ENCODE data around the gene RAD21L1.

RAD21L1 gene

DNA sequence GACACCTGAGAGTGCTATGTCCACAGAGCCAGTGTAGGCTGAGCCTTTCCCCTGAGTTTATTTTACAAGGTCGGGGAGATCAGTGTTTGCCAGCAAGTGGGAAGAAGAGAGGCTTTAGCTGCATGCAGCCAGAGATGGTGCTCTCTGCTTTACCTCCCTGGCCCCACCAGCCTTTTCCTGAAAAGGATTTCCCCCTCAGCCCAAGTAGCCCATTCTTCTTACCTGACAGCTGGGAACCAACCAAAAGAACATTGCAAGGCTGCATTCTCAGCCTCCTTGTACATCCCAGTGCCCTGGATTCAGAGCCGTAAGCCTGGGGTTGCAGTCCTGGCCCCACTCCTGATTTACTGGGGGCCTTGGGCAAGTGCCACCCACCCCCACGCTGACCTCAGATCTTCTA is 57.1 kb downstream of the RAD21L1 start:
- Histone ChIP-seq H3K27ac (no peak overlapping the region), H3K4me1 (no peaks in the 10 kb centered on the region), H3K9me3 (no peaks in the 10 kb centered on the region), H3K36me3 (peaks cover 0 to 5% (median 0%) of the 10 kb centered on the region in 3 donors), H3K27me3 (no peaks in the 10 kb centered on the region), H3K4me3 (no peak overlapping the region)
- intact Hi-C loops (cut with DNase I; ENCODE audit: low total_unique reads): no loop called here
- no peak for DNase-seq
- TF ChIP-seq, protein P1, sequence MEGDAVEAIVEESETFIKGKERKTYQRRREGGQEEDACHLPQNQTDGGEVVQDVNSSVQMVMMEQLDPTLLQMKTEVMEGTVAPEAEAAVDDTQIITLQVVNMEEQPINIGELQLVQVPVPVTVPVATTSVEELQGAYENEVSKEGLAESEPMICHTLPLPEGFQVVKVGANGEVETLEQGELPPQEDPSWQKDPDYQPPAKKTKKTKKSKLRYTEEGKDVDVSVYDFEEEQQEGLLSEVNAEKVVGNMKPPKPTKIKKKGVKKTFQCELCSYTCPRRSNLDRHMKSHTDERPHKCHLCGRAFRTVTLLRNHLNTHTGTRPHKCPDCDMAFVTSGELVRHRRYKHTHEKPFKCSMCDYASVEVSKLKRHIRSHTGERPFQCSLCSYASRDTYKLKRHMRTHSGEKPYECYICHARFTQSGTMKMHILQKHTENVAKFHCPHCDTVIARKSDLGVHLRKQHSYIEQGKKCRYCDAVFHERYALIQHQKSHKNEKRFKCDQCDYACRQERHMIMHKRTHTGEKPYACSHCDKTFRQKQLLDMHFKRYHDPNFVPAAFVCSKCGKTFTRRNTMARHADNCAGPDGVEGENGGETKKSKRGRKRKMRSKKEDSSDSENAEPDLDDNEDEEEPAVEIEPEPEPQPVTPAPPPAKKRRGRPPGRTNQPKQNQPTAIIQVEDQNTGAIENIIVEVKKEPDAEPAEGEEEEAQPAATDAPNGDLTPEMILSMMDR (IDR thresholded peaks at IDR 0.05): no peak

DNA sequence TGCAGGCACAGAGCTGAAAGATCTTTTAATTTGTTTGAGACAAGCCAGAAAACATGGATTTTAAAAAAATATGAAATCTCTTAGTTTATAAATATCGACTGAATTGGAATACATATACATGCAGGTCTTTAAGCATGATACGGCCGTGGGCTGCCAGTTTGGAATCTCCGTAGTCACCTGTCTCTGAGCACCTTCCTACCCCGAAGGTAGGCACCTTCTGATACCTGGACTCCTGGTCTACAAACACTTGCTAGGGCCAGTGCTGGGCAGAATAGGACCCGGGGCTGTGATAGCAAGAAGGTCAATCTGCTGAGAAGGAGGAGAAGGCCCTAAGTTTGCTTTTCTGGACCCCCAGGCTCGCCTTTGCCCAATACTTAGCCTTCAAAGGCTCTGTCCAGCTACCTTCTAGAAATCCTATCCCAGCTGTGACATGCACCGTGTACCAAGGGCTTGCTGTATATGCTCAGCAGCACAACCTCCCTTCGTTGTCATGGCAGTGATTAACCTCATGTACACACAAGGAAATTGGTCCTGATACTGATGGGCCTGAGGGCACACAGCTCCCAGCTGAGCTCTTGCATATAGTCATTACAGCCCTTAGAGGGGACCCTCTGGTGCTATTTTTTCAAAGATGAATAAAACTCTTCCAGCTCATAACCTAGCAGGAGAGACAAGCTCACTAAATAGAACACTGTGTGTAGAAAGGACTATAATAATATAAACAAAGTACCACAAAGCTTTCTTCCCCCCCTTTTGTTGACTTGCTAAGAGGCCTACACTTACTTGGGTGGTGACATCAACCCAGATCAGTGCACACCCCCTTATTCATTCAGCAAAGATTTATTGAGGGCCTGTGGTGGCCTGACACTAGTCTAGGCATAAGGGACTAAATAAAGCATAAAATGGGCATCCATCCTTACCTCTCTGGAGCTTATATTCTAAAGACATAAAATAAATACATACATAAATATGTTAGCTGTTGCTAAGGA is 58.0 kb downstream of the RAD21L1 start:
- no peaks in the 10 kb centered on the region for H3K9me3 ChIP-seq
- H3K27me3 ChIP-seq: no peaks in the 10 kb centered on the region
- no peaks in the 10 kb centered on the region for H3K4me1 ChIP-seq
- DNase-seq: no peak
- TF ChIP-seq, protein P1 (IDR thresholded peaks at IDR 0.05): no peak
- H3K36me3 ChIP-seq: peaks cover 0 to 5% (median 0%) of the 10 kb centered on the region in 3 donors
- no peak overlapping the region for H3K27ac ChIP-seq
- no peak overlapping the region for H3K4me3 ChIP-seq
- intact Hi-C loops (cut with DNase I; ENCODE audit: low total_unique reads): no loop called here

DNA sequence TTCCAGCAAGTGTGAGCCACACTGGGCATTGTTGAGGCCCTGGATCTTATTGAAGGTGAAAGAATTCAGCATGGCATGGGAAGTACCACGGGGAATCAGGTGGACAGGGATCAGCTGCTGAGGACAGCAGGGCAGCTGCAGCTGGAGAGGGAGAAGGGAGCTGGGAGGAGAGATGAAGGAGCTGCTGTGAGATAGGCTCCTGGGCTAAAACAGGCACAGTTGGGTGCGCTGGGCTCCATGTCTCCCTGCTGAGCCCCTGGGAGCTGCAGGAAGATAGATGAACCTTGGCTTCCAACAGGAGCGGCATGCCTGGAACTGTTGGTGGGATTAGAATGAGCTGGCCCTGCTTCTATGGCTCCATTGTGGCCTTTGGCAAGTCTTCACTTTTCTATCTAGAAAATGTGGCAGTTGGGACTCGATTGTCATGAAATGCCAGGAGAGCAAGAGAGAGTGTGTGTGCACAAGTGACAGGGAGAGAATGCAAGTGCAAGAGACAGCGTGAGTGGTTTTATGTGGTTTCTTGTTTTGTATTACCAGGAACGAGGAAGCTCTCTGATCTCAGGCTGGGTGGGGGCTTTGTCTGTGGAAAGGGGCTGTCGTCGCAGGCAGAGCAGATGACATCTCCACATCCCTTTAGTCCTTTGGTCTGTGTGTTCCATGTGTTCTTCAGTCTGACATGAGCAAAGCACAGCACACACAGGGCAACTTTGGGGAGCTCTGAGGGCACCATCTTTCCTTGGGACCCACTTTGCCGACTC is 60.6 kb downstream of the RAD21L1 start:
- no peaks in the 10 kb centered on the region for H3K36me3 ChIP-seq
- peaks cover 0 to 3% (median 0%) of the 10 kb centered on the region in 4 donors for H3K4me1 ChIP-seq
- no peaks in the 10 kb centered on the region for H3K9me3 ChIP-seq
- intact Hi-C loops (cut with DNase I; ENCODE audit: low total_unique reads): no loop called here
- H3K27ac ChIP-seq: no peak overlapping the region
- DNase-seq: no peak
- H3K4me3 ChIP-seq: no peak overlapping the region
- TF ChIP-seq, protein P1 (IDR thresholded peaks at IDR 0.05): no peak
- H3K27me3 ChIP-seq: no peaks in the 10 kb centered on the region

DNA sequence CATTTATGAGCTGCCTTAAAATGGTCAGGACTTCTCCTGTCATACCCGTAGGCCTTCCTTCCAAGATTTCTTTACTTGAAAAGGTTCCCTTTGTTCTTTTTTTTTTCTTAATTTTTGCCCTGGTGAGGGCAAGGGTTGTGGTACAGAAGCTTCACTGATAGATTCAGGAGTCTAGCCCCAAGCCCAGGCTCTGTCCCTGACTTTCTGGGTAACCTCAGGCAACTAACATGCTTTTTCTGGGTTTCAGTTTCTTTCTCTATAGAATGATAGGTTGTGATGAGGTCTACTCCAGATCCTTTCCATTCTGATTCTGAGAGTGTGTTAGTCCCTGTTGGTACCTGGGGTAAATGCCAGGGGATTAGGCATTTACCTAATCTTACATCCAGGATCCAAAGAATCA is 61.5 kb downstream of the RAD21L1 start:
- Histone ChIP-seq H3K27me3 (no peaks in the 10 kb centered on the region), H3K9me3 (no peaks in the 10 kb centered on the region)

DNA sequence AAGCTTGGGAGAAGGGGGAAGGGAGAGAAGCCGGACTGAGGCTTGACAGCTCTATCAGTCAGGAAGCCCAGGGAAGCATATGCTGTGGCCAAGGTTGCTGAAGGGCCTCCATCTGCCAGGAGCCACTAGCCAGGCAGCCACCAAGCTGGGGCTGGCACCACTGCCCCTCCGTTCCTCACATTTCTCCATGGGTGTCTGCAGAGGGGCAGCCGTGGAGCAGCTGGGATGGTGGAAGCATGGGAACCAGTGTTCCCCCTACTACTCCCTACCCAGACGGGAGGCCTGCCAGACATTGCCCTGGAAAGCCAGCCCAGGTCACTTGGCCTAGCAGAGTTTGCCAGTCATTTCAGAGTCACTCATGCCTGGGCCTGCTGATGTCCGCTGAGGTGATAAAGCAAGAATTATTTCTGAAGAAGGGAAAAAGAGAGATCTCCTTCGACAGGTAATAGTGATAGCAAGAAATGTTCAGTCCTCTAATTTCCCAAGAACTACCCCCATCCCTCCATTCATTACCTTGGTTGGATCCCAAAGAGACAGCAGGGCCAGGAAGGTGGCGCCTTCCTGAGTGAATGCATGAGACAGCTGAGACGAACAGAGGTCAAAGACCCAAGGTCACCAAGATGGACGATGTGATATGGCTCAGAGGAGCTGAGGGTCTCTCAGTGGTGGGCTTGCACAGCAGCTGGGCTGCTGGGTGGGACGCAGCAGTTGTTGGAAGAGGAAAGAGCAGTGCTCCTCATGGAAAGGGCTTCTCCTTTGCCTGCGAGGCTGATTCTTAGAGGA is 62.1 kb downstream of the RAD21L1 start:
- TF ChIP-seq, protein P1 (IDR thresholded peaks at IDR 0.05): no peak
- H3K36me3 ChIP-seq: no peaks in the 10 kb centered on the region
- H3K4me1 ChIP-seq: peaks cover 0 to 3% (median 0%) of the 10 kb centered on the region in 4 donors
- DNase-seq: no peak
- no peaks in the 10 kb centered on the region for H3K27me3 ChIP-seq
- no peak overlapping the region for H3K4me3 ChIP-seq
- H3K9me3 ChIP-seq: no peaks in the 10 kb centered on the region
- intact Hi-C loops (cut with DNase I; ENCODE audit: low total_unique reads): no loop called here
- H3K27ac ChIP-seq: no peak overlapping the region

More for the DNA sequence above, 61.5 kb downstream of the RAD21L1 start:
- TF ChIP-seq, protein P1 (IDR thresholded peaks at IDR 0.05): no peak
- DNase-seq: no peak
- peaks cover 0 to 3% (median 0%) of the 10 kb centered on the region in 4 donors for H3K4me1 ChIP-seq
- no peaks in the 10 kb centered on the region for H3K36me3 ChIP-seq
- intact Hi-C loops (cut with DNase I; ENCODE audit: low total_unique reads): no loop called here
- H3K27ac ChIP-seq: no peak overlapping the region
- no peak overlapping the region for H3K4me3 ChIP-seq

Data from tibial artery (tissue), 4 donors.